ENCODE results near the gene GDI2. TPM values are rescaled to one million over a fixed set of nuclear protein-coding genes. Genes with fewer than 3 reads are reported as not detected.

Gene GDI2
- 152 and 176 TPM in 2 replicates for total RNA-seq (2014; rRNA removed; shearing (Covaris generic))

GRCh38 chr10:5813341-5814109, at the start of gene GDI2:
Gene GDI2, minus strand, starts transcription at chr10:5813434. Its CDS starts 176 bp downstream, at chr10:5813258.

Other genes with a start within 250 kb of the GDI2 start
- gene ASB13, start 146.8 kb downstream of the GDI2 start, total RNA-seq (2014; rRNA removed; shearing (Covaris generic)) = 11.5 and 12.0 TPM in 2 replicates
- 87.7 and 90.7 TPM in 2 replicates for gene TASOR2, start 128.6 kb downstream of the GDI2 start, total RNA-seq (2014; rRNA removed; shearing (Covaris generic))
- gene ANKRD16, start 76.5 kb upstream of the GDI2 start, total RNA-seq (2014; rRNA removed; shearing (Covaris generic)) = 8.9 and 13.0 TPM in 2 replicates
- gene FBH1, start 76.8 kb upstream of the GDI2 start, total RNA-seq (2014; rRNA removed; shearing (Covaris generic)) = 38.3 and 42.5 TPM in 2 replicates
- gene IL15RA, start 164.1 kb upstream of the GDI2 start, total RNA-seq (2014; rRNA removed; shearing (Covaris generic)) = 3.9 and 5.7 TPM in 2 replicates
- gene IL2RA, start 248.9 kb upstream of the GDI2 start, total RNA-seq (2014; rRNA removed; shearing (Covaris generic)) = not detected in 2 replicates

All from A375 (cell line).